Measurements from ENCODE around the gene FUT7. TPM values are rescaled to one million over a fixed set of nuclear protein-coding genes. Genes with fewer than 3 reads are reported as not detected.
"Not testable (repeated sequence)": the region's sequence is repeated elsewhere in the genome, so short reads cannot be mapped to it uniquely, and the experiment has no call there.

FUT7 gene
- total RNA-seq, 1 donor from 2014 or later, result not detected

DNA sequence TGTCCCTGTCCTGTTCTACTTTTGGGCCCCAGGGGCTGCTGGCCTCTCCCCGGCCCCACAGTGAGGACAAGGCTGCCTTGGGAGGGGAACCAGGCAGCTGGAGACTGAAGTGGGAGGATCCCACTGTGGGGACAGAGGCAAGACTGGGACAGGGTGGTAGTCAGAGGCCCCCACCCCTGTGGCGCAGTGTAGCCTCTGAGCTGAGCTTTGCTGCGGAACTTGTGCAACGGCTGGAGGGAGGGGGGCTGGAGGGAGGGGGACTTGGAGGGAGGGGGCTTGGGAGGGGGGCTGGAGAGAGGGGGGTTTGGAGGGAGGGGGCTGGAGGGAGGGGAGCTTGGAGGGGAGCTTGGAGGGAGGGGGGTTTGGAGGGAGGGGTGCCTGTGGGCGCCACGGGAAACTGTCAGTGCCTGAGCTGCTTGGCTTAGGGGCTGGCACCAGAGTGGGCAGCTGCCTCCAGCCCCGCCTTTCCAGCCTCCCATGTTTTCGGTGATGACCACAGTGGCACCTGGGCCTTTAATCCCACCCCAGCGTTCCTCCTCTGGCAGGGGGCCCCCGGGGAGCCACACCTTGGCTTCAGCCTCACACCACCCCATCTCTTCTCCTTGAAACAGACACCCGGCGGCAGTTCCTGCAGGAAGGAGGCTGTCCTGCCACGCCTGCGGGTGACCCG is 2.3 kb upstream of the FUT7 start:
- DNase-seq (ENCODE audit: low read depth in 2 of 2), result no peak

DNA sequence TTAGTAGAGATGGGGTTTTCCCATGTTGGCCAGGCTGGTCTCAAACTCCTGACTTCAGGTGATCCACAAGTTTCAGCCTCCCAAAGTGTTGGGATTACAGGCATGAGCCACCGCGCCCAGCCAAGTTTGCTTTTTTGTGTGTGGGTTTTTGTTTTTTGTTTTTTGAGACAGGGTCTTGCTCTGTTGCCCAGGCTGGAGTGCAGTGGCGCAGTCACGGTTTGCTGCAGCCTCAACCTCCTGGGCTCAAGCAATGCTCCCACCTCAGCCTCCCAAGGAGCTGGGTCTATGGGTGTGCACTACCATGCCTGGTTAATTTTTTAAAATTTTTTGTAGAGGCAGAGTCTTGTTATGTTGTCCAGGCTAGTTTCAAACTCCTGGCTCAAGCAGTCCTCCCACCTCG is 1.6 kb upstream of the FUT7 start:
- not testable (repeated sequence) for DNase-seq (ENCODE audit: low read depth in 2 of 2)

DNA sequence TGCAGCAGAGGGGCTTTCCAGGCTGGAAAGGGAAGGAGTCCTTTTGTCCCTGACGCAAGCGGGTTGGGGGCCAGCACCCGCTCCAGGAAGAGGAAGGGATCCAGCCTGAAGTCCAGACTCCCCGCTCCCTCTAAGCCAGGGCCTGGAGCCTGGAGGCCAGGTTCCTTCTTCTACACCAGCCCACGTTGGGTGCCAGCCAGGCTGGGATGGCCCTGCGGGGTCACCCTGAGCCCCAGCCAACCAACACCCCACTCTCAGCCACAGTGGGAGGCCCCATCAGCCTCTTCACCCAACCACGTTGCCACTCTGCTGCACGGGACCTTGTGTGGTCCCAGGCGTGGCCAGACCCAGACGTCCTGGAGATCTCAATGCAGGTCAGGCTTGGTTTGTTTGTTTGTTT is 970 bp upstream of the FUT7 start:
- no peak for DNase-seq (ENCODE audit: low read depth in 2 of 2)

DNA sequence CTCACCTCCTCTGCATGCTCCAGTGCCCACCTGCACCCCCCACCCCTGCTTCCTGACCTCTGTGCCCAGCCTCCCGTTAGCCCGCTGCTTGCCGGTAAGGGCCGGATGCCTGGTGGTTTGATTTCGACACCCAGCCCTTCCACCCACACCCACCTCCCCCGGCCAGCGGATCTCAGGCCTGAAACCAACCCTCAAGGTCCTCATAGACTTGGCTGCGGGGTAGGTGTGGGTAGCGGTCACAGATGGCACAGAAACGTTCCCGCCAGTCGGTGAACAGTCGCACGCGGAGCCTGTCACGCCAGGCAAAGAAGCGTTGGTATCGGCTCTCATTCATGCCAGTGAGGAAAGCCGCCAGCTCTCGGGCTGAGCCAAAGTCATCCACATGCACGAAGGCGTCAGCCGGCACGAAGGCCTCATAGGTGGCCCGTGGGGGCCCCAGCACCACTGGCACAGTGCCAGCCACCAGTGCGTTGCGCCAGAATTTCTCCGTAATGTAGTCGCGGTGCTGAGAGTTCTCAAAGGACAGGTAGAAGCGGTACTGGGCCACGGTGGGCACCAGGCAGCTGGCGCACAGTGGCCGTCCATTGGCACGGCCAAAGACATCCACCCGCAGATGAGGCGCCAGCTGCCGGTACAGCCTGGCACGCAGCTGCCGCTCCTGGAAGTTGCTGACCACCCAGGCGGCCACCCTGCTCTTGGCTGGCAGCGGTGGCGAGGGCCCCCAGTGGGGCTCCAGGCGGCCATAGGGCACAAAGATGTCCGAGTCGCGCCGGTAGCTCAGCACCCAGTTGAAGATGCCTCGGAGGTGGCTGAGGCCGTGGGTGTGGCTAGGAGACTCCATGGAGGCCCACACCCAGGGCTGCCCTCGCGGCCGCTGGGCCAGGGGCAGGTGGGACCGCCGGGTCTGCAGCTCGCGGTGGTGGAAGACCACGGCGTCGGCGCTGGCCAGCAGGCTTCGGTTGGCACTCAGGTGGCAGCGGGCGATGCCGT is 1.1 kb downstream of the FUT7 start:
- DNase-seq (ENCODE audit: low read depth in 2 of 2), result no peak

DNA sequence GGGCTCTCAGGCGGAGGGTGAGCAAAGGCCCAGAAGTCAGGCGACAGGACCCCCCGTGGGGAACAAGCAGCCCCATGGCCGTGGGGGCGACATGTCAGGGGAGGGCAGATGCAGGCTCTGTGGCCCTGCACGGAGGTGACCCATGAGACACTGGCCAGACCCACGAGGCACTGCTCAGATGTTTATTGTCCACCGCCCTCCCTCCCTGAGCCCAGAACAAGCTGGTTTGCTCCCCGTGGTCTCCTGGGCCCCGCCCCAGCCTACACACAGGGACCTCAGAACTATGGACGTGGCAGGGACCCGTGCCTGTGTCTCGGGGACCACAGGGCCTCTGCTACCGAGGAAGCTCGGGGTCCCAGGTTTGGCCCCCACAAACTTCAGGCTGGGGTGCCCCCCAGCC is 1.9 kb downstream of the FUT7 start:
- no peak for DNase-seq (ENCODE audit: low read depth in 2 of 2)

DNA sequence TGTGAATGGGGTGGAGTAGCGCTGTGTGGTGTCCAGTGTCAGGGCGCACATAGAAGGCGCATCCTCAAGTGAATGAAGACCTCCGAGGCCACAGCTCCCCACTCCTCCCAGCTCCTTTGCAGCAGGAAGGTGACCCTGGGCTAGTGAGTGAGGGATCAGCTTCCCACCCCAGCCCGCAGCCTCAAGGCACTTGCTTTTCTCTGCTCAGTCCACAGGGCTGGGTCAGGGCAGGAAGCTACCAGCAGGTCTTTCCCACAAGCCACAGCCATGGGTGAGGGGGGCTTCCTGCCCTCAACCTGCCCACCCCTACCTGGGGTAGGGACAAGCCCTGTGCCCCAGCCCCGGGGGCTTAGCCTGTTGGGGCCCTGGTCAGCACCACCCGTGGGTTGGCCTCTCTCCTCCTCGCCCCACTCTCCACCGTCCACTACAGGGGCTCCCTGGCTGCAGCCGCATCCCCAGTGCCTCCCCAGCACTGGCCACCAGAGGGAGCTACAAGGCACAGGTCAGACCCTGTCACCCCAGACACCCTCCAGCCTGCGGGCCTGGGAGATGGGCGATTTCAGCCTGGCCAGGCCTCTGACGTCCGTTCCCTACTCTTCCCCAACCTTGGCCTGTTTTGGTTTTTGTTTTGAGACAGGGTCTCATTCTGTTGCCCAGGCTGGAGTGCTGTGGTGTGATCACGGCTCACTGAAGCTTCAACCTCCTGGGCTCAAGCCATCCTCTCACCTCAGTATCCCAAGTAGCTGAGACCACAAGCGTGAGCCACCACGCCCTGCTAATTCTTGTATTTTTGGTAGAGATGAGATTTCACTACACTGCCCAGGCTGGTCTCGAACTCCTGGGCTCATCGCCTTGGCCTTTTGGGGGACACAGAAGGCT is 2.6 kb downstream of the FUT7 start:
- peak; percentile 23 to 56 for DNase-seq (ENCODE audit: low read depth in 2 of 2)

DNA sequence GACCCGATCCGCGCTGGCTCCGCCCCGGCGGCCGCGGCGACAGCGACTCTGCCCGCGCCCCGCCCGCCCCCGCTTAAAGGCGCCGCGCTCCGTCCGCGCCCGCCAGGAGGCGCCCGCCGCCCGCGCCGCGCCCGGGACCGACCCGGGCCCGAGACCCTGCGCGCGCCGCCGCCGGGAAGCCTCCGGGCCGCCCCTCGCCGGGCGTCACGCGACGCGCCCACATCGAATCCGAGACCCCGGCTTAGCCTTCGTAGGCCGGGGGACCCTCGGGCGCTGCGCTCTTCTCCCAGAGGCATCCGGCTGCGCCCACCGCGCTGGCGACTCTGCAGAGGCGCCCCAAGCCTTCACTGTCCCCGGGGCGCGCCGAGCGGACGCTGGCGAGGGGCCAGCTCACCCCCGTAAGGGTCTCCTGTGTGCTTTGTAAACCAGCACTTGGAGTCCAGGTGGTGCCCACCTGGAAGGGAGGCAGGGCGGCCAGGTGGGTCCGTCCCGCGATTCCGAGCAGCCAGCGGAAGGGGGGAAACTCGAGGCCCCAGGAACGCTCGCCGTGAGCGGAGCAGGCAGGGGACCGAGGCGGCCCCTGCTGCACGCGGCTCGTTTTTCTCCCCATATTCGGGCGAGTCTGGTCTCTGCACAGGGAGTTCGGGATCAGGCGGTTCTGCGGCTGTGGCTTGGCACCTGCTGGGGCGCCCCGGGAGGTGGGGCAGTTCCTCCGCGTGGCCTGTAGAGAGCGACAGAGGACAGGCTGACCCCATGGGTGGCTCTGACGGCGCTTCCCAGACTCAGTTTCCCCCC is 3.4 kb downstream of the FUT7 start:
- peak in 1 of 2 donors; percentile 60 for DNase-seq (ENCODE audit: low read depth in 2 of 2)

DNA sequence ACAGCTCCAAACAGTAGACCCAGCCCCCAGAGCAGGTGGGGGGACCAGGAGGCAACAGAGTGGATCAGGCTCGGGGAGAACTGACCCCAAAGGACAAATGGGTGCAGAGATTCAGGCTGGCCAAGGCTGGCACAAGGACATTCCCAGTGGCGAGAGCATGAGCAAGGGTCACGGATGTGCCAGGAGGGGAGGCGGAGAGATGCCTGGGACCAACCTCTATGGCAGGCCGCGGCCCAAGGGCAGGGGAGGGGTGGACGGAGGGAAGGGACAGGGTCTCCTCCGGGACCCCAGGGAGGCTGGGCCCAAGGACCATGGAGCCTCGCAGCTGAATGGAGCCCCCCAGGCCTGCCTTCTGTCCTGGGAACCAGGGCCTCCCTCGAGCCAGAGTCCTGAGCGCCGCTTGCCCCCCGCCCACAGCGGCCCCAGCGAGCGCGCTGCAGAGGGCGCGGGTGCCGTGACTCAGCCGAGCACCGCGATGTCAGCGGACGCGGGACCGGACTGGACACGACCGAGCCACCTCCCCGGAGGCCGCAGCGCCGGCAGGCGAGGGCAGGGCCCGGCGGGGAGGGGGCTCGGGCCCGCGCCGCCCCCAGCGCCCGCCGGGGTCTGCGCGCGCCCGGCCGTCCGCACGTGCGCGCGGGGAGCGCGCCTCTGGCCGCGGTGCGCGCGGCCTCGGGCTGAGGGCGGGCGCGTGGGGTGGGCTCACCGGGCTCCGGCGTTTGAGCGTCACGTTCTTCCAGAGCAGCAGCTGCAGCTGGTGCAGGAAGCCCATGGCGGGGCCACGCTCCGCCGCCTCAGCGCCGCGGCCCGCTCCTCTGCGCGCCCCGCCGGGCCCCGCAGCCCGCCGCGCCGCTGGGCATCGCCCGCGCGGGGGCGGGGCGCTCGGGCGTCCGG is 4.3 kb downstream of the FUT7 start, which contains the start of gene ABCA2:
Gene ABCA2, minus strand, starts transcription at position 869 of the 894 bp plus-strand sequence. Its CDS starts 97 bp downstream, at position 772.
- DNase-seq (ENCODE audit: low read depth in 2 of 2), result no peak

DNA sequence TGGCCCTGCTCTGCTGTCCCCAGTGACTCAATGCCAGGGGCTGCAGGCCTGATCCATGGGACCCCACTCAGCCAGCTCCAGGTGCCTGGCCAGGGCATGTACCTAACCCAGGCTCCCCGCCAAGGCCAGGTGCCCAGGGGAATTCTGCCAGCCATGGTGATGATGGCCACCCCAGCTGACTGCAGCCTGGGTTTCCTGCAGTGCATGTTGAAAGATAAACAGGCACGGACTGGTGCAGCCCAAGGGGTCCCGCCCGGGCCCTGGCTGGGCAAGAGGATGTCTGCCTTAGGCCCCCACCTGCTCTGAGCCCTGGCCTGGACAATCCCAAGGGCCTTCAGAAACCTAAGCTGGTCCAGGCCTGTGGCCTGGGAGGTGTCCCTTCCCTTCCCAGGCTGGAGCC is 5.1 kb downstream of the FUT7 start:
- DNase-seq (ENCODE audit: low read depth in 2 of 2), result no peak

DNA sequence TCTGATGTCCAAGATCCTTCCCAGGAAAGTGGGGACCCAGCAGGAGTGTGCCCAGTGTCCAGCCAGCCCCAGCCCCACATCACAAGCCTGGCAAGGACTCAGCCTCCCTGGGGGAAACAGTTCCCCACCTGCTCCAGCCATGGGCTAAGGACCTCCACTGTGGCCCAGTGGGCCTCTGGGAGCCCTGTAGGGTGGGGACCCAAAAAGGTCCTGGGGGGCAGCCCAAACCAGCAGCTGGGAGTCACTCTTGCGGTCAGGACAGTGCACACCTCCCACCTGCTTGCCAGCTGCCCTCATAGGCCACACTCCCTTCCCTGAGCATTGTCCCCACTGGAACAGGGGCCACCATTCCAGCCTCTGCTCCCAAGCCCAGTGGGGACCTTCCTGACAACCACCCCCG is 5.5 kb downstream of the FUT7 start:
- DNase-seq (ENCODE audit: low read depth in 2 of 2), result no peak

DNA sequence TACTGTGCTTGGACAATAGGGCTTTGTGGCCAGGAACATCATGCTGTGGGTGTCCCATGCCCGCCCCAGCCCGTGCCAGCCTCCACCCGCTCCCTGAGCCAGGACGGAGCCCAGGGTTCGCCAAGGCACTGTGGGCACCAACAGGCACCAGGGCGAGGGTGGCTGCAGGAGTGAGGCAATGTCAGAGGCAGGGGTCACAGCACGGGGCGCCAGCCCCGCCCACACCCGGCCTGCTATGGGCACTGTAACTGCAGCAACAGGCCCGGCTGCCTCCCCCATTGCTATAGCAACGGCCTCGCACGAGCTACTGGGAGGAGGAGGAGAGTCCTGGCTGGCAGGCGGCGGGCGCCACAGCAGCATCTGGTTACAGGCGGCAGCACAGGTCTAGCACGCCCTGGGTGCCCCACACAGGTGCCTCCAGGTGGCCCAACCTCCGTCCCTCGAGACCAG is 6.3 kb downstream of the FUT7 start:
- no peak for DNase-seq (ENCODE audit: low read depth in 2 of 2)

DNA sequence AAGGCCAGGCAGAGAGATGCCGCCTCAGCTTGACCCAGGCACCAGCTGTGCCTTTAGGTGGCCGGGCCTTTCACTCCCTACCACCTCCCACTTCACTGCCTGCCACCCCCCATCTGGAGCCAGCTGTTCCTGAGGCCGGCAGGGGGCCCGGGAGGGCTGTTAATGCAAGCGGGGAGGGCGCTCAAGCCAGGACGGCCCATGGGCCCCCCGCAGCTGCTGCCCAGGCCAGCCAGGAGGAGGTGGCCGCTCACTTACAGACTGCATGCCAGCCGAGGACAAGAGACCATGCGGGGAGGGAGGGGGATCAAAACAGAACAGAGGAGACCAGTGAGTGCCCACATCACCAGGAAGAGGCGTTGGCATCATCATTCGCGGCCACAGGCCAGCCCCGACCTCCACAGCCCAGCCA is 8.3 kb downstream of the FUT7 start:
- no peak for DNase-seq (ENCODE audit: low read depth in 2 of 2)

DNA sequence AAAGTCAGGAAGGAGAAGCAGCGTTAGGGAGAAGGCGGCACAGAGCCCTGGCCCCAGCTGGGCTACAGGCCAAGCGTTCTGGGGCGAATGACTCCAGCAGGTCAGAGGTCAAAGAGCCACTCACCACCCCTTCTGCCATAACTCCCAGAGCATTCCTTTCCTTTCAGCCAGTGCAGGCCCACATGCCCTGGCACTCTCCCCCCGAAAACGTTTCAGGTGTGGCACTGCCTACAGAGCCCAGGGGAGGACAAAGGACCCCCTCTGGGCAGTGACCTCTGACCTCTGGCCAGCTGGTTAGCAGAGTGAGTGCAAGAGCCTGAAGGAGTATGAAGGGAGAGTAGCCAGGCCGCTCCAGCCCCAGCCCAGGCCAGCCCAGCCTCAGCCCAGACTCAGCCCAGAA is 8.7 kb downstream of the FUT7 start:
- DNase-seq (ENCODE audit: low read depth in 2 of 2), result no peak

DNA sequence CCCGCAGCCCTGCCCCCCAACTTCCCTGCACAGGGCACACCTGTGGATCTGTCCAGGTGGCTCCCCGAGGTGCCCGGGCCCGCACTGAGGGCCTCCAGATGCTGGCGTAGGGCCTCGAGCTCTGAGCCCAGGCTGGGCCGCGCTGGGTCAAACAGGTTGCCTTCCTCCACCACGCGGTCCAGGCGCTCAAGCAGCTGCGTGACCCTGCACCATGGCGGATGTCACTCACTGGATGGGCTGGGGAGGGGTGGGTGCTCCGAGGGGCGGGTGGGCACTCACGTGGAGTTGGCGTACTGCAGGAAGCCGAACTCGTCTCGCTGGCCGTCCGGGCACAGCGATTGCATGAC is 9.3 kb downstream of the FUT7 start:
- no peak for DNase-seq (ENCODE audit: low read depth in 2 of 2)

DNA sequence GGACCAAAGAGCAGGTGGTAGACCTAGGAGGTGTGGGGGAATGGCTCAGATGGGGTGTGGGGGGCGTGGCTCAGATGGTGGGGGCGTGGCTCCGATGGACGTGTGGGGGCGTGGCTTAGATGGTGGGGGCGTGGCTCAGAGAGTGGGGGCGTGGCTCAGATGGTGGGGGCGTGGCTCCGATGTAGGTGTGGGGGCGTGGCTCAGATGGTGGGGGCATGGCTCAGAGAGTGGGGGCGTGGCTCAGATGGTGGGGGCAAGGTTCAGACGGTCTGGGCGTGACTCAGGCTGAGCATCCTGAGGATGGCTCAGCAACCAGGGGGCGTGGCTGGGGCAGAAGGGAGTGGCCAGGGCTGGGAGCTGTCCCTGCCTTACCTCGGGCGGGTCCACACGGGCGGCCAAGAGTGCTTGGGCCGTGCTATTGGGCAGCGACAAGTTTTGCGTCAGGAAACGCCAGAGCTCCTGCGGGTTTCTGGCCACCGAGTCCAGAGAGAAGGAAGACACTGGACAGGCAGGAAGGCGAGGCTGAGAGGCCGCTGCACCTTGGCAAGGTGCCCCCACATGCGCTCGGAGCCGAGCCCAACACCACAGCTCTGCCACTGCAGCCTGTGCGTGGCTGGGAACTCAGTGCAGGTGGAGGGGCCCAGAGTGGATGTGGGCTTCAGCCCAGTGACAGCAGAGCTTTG is 9.8 kb downstream of the FUT7 start:
- DNase-seq (ENCODE audit: low read depth in 2 of 2), result peak; percentile 68 to 89

DNA sequence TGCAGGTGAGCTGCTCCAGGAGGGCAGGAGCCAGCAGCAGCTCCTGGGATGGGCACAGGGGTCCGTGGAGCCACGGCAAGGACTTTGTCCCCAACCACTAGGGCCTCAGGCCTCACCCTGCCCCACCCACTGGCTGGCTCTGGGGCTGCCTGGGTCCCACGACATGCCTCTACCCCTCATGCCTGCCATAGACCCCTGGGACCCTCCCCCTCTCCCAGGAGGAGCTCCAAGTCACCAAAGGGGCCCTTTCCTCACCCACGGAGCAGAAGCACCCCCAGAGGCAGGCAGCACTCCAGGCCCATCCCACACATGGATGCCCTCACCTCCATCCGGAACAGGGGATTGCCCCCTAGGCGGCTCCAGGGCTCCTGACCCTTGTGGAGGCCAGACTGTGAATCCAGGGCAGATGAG is 10.3 kb downstream of the FUT7 start:
- DNase-seq (ENCODE audit: low read depth in 2 of 2), result no peak

DNA sequence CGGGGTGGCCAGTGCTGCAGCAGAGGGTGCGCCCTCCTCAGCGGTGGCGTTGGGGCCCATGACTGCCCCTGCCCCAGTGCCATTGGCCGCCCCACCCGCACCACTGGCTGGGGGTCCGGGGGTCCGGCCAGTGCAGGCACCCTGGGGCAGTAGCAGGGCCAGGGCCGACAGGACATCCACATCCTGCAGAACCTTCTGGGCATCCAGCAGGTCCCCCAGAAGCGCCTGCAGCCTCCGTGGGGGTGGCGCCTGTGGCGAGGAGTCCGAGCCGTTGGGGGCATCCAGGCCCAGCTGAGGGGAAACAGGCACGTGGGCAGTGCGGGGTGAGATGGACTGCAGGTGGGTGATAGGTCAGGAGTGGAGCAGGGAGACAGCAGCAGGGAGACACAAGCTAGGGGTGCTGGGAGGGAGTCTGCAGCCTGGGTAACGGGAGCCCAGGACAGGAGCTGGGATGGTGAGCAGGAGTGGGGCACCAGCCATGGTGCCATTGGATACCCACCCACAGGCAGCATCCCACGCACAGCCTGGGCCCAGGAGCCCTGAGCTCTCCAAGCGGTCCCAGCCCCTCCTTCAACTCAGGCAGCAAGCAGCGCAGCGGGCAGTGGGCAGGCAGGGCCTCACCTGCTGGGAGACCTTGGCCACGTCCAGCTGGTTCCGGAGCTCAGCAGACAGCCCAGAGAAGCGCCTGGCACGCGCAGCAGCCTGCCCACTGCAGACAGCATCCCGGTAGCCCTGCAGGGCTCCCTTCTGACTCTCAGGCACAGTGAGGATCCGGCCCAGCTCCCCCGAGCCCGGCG is 10.9 kb downstream of the FUT7 start:
- no peak for DNase-seq (ENCODE audit: low read depth in 2 of 2)

DNA sequence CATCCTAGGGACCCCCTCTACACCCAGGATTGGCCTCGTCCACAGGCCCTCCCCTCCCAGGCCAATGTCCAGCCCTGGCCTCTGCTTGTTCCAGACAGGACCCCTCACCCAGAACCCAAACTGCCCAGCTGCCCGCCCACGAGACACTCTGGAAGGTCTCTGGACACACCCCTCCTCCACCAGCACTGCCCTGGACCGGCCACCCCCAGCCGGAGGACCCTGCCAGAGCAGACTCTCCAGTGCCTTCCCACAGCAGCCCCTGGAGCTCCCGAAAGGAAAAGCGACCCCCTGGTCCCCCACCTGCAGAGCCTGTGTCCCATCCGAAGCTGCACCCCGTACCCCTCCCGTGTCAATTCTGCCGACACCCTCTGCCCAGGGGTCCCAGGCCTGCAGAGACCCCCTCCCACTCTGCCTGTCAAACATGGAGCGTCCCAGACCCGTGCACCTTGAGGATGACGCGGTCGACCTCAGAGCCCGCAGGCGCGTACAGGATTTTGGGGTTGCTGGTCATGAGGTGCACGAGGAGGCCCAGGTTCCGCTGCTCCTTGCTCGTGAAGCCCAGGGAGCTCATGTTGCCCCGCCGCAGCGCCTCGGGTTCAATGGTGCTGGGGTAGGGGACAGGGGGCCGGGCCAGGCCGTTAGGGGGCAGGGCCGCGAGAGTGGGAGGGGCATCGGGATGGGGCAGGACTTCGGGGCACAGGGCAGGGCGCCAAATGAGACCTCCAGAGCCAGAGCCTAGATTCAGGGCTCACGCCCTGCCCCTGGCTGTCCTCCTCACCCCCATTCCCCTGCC is 11.8 kb downstream of the FUT7 start:
- DNase-seq (ENCODE audit: low read depth in 2 of 2), result no peak

Data from dermis microvascular lymphatic vessel endothelial cell (primary cell).